Measurements from ENCODE around the gene DENND2D. TPM values are rescaled to one million over a fixed set of nuclear protein-coding genes. Genes with fewer than 3 reads are reported as not detected.

DENND2D gene
- total RNA-seq, 2 experiments from 2014 or later: 60.7 to 62.0 TPM

GRCh38 chr1:111142356-111142975 is 58.0 kb downstream of the DENND2D start:
- TF ChIP-seq CTCF (IDR thresholded peaks at IDR 0.05): no peak
- H3K4me3 ChIP-seq (ENCODE audit: low read length): no peak overlapping the region
- H3K36me3 ChIP-seq (ENCODE audit: insufficient read depth, low read length): peaks cover 6% of the 10 kb centered on the region
- H3K27ac ChIP-seq (ENCODE audit: low read depth in 1 of 2, low read length in 2 of 2): no peak overlapping the region
- intact Hi-C loops (cut with DNase I, micrococcal nuclease): loop anchor here (5.0 to 10.0 kb wide), 5 partner anchors 35 to 468 kb away; partner anchors contain the start of genes ATP5PB (in 1 of the 2), KCNA3 (in 1 of the 2) and WDR77 (in 1 of the 2)
- POLR2A ChIA-PET: interaction anchor here (0.6 kb wide), 1 partner anchor 74 kb away, joined by 3 read pairs; no protein-coding TSS in a partner anchor
- ATAC-seq (ENCODE audit: poor library complexity) (no peak), DNase-seq (no peak)
- Mint-ChIP-seq H3K27me3 (no peaks in the 10 kb centered on the region), H3K27ac (peak overlapping the region; percentile 30), H3K4me1 (ENCODE audit: low read depth) (peaks cover 80% of the 10 kb centered on the region), H3K4me3 (peak overlapping the region; percentile 100), H3K36me3 (ENCODE audit: low read depth) (peaks cover 57% of the 10 kb centered on the region), H3K9me3 (no peaks in the 10 kb centered on the region)
- no peaks in the 10 kb centered on the region for H3K27me3 ChIP-seq (ENCODE audit: control insufficient read depth in 1 of 2, insufficient read depth in 2 of 2, low read length in 2 of 2)
- CTCF ChIA-PET: interaction anchor here (0.9 to 1.4 kb wide), 2 partner anchors 73 to 305 kb away, joined by 3 read pairs; no protein-coding TSS in a partner anchor
- no peaks in the 10 kb centered on the region for H3K9me3 ChIP-seq (ENCODE audit: control insufficient read depth in 1 of 2, insufficient read depth in 1 of 2, low read length in 2 of 2)
- peaks cover 22% of the 10 kb centered on the region for H3K4me1 ChIP-seq (ENCODE audit: insufficient read depth, low read length)

- H3K4me1 ChIP-seq (ENCODE audit: insufficient read depth, low read length): peaks cover 22% of the 10 kb centered on the region
Measured at GRCh38 chr1:111141245-111142220, 58.9 kb downstream of the DENND2D start.

More at GRCh38 chr1:111141245-111142220, 58.9 kb downstream of the DENND2D start:
- TF ChIP-seq CTCF (IDR thresholded peaks at IDR 0.05): no peak
- no peaks in the 10 kb centered on the region for H3K27me3 Mint-ChIP-seq
- Histone ChIP-seq H3K36me3 (ENCODE audit: insufficient read depth, low read length) (peaks cover 8% of the 10 kb centered on the region), H3K4me3 (ENCODE audit: low read length) (peak overlapping the region; percentile 94), H3K27ac (ENCODE audit: low read depth in 1 of 2, low read length in 2 of 2) (no peak overlapping the region), H3K27me3 (ENCODE audit: control insufficient read depth in 1 of 2, insufficient read depth in 2 of 2, low read length in 2 of 2) (no peaks in the 10 kb centered on the region), H3K9me3 (ENCODE audit: control insufficient read depth in 1 of 2, insufficient read depth in 1 of 2, low read length in 2 of 2) (no peaks in the 10 kb centered on the region)
- H3K9me3 Mint-ChIP-seq: no peaks in the 10 kb centered on the region
- H3K4me1 Mint-ChIP-seq (ENCODE audit: low read depth): peaks cover 71% of the 10 kb centered on the region
- peaks cover 51% of the 10 kb centered on the region for H3K36me3 Mint-ChIP-seq (ENCODE audit: low read depth)
- H3K27ac Mint-ChIP-seq: peak overlapping the region; percentile 90
- intact Hi-C loops (cut with DNase I, micrococcal nuclease): loop anchor here (5.0 to 10.0 kb wide), 5 partner anchors 36 to 467 kb away; partner anchors contain the start of genes ATP5PB (in 1 of the 2), KCNA3 (in 1 of the 2) and WDR77 (in 1 of the 2)
- CTCF ChIA-PET: interaction anchor here (0.9 to 1.4 kb wide), 3 partner anchors 74 to 306 kb away, joined by 3 read pairs; no protein-coding TSS in a partner anchor
- H3K4me3 Mint-ChIP-seq: peak overlapping the region; percentile 100
- POLR2A ChIA-PET: interaction anchor here (0.6 to 3.2 kb wide), 3 partner anchors 20 to 75 kb away, joined by 3 to 28 read pairs (median 4); no protein-coding TSS in a partner anchor
- DNase-seq (no peak), ATAC-seq (ENCODE audit: poor library complexity) (no peak)
